Mammary epithelial cell (primary cell): ENCODE measurements around the gene ARHGAP15.

Experiments used
- CTCF ChIP-seq, 2 donors: IDR thresholded peaks in 1 of 2; conservative IDR thresholded peaks in 1 of 2; 2 replicates each; pipeline ENCODE4 v1.5.1; 2011 to 2012; ENCODE audit warnings: inconsistent platforms in 2 of 2, low read length in 2 of 2, mild to moderate bottlenecking in 2 of 2, control low read depth in 1 of 2, low read depth in 1 of 2; ENCODE audit not compliant: insufficient read depth in 1 of 2; ENCODE audit errors: extremely low read depth in 1 of 2
- EZH2 ChIP-seq: IDR thresholded peaks from 2 replicates; pipeline ENCODE4 v1.6.1; 2012; ENCODE audit warnings: low read length, inconsistent platforms, borderline replicate concordance

GRCh38 chr2:143379955-143380354, 250.7 kb downstream of the ARHGAP15 start:
- TF ChIP-seq EZH2 (no peak), CTCF (conservative IDR thresholded peaks at IDR 0.05 in 1 of 2, IDR thresholded peaks at IDR 0.05 in 1 of 2; ENCODE audit: extremely low read depth in 1 of 2, insufficient read depth in 1 of 2, low read depth in 1 of 2, low read length in 2 of 2) (no peak)
